Hepatic stellate cell (primary cell): ENCODE data around the gene BCDIN3D.

Experiments used
- DNase-seq: peaks from one replicate; pipeline ENCODE4 v3.0.0; 2011; ENCODE audit warnings: low spot score

Gene BCDIN3D

GRCh38 chr12:49819786-49820185 lies 23.1 kb downstream of the BCDIN3D start:
- no peak for DNase-seq

GRCh38 chr12:49818241-49818895 lies 24.5 kb downstream of the BCDIN3D start:
- DNase-seq = no peak

GRCh38 chr12:49813131-49813530 lies 29.8 kb downstream of the BCDIN3D start:
- no peak for DNase-seq

- no peak for DNase-seq
These were observed 30.9 kb downstream of the BCDIN3D start for GRCh38 chr12:49811961-49812401.

- DNase-seq = no peak
These were observed 31.8 kb downstream of the BCDIN3D start for GRCh38 chr12:49811136-49811535.

- DNase-seq = no peak
These were observed 33.0 kb downstream of the BCDIN3D start for GRCh38 chr12:49809906-49810389.

- no peak for DNase-seq
These were observed 33.5 kb downstream of the BCDIN3D start for GRCh38 chr12:49809381-49809905.

- DNase-seq = peak; percentile 36
These were observed 34.1 kb downstream of the BCDIN3D start for GRCh38 chr12:49808686-49809380.

GRCh38 chr12:49807991-49808580 lies 34.8 kb downstream of the BCDIN3D start:
- DNase-seq = no peak

GRCh38 chr12:49806877-49807276 lies 36.0 kb downstream of the BCDIN3D start:
- no peak for DNase-seq

- no peak for DNase-seq
These were observed 36.5 kb downstream of the BCDIN3D start for GRCh38 chr12:49806321-49806813.

GRCh38 chr12:49805409-49805808 lies 37.5 kb downstream of the BCDIN3D start:
- DNase-seq = no peak

GRCh38 chr12:49804821-49805220 lies 38.1 kb downstream of the BCDIN3D start:
- no peak for DNase-seq

- no peak for DNase-seq
These were observed 39.0 kb downstream of the BCDIN3D start for GRCh38 chr12:49803693-49804450.

GRCh38 chr12:49801141-49802063 lies 41.5 kb downstream of the BCDIN3D start:
- no peak for DNase-seq

- no peak for DNase-seq
These were observed 42.3 kb downstream of the BCDIN3D start for GRCh38 chr12:49800421-49801140.

- DNase-seq = no peak
These were observed 44.0 kb downstream of the BCDIN3D start for GRCh38 chr12:49798934-49799333.

- no peak for DNase-seq
These were observed 44.7 kb downstream of the BCDIN3D start for GRCh38 chr12:49798248-49798647.

- no peak for DNase-seq
These were observed 45.5 kb downstream of the BCDIN3D start for GRCh38 chr12:49797449-49797776.
